Measurements from ENCODE around the gene KLHL6. TPM values are rescaled to one million over a fixed set of nuclear protein-coding genes. Genes with fewer than 3 reads are reported as not detected.
"Not testable (repeated sequence)": the region's sequence is repeated elsewhere in the genome, so short reads cannot be mapped to it uniquely, and the experiment has no call there.

KLHL6 gene
- total and polyA plus RNA-seq, 4 donors, result 0.18 to 6.8 (median 2.9) TPM

DNA sequence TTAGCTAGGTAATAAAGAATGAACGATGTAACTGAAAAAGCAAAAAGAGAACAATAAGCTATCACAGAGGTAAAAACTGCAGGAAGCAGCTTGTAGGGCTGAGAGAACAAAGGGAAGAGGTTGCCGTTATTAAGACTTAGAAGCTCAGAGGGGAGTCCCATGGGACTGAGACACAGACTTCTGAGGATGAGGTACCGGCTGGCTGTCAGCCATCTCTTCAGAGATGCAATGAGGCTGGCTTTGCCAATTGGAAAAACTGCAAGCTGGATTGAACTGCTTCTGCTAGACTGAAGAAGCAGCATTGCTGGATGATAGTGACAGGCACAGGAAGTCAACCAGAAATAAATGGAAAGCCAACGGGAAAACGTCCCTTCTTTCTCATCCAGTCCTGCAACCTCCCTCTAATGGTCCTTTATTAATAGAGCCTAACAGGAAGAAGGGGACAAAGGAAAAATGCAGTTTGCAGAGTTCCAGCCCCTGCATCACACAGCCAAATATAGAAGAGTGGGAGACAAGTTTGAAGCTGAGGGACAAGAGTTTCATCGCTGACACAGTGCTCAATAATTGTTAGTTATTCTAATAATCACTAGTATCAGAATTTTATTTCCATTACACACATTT, 21.1 kb upstream of the KLHL6 start:
- WGBS, 2 donors, result 25 to 29% methylated on average over 6 of the region's 6 CpGs
- intact Hi-C loops (cut with DNase I), result no loop called here
- ATAC-seq (ENCODE audit: low FRiP score) (no peak), DNase-seq (no peak)
- H3K9me3 ChIP-seq (ENCODE audit: control insufficient read depth, low read length), result no peaks in the 10 kb centered on the region
- H3K4me1 ChIP-seq (ENCODE audit: control insufficient read depth in 1 of 2, insufficient read depth in 2 of 2, low read length in 2 of 2), result no peaks in the 10 kb centered on the region
- H3K27me3 ChIP-seq (ENCODE audit: control insufficient read depth in 1 of 2, insufficient read depth in 2 of 2, low read length in 1 of 2), result no peaks in the 10 kb centered on the region
- no peak overlapping the region for H3K4me3 ChIP-seq (ENCODE audit: low read length in 2 of 2)
- H3K36me3 ChIP-seq (ENCODE audit: control insufficient read depth in 1 of 2, insufficient read depth in 2 of 2, low read length in 1 of 2), result no peaks in the 10 kb centered on the region
- no peak overlapping the region for H3K27ac ChIP-seq (ENCODE audit: low read depth in 1 of 2, low read length in 2 of 2)

GRCh38 chr3:183572935-183573334, 17.4 kb upstream of the KLHL6 start:
- no peak overlapping the region for H3K4me3 ChIP-seq (ENCODE audit: low read length in 2 of 2)
- 67 to 68% methylated on average over 3 of the region's 3 CpGs for WGBS, 2 donors

GRCh38 chr3:183570191-183570590, 14.7 kb upstream of the KLHL6 start:
- intact Hi-C loops (cut with DNase I); H3K9me3 ChIP-seq (ENCODE audit: control insufficient read depth, low read length); H3K27ac ChIP-seq (ENCODE audit: low read depth in 1 of 2, low read length in 2 of 2); H3K4me1 ChIP-seq (ENCODE audit: control insufficient read depth in 1 of 2, insufficient read depth in 2 of 2, low read length in 2 of 2); H3K4me3 ChIP-seq (ENCODE audit: low read length in 2 of 2); H3K36me3 ChIP-seq (ENCODE audit: control insufficient read depth in 1 of 2, insufficient read depth in 2 of 2, low read length in 1 of 2); DNase-seq; ATAC-seq (ENCODE audit: low FRiP score); H3K27me3 ChIP-seq (ENCODE audit: control insufficient read depth in 1 of 2, insufficient read depth in 2 of 2, low read length in 1 of 2): not testable (repeated sequence)
- WGBS, 2 donors, result 65 to 68% methylated on average over 3 of the region's 3 CpGs

More at GRCh38 chr3:183572935-183573334, 17.4 kb upstream of the KLHL6 start:
- no peak overlapping the region for H3K27ac ChIP-seq (ENCODE audit: low read depth in 1 of 2, low read length in 2 of 2)
- no peaks in the 10 kb centered on the region for H3K4me1 ChIP-seq (ENCODE audit: control insufficient read depth in 1 of 2, insufficient read depth in 2 of 2, low read length in 2 of 2)
- DNase-seq (no peak), ATAC-seq (ENCODE audit: low FRiP score) (no peak)
- intact Hi-C loops (cut with DNase I), result no loop called here
- H3K27me3 ChIP-seq (ENCODE audit: control insufficient read depth in 1 of 2, insufficient read depth in 2 of 2, low read length in 1 of 2), result no peaks in the 10 kb centered on the region
- H3K9me3 ChIP-seq (ENCODE audit: control insufficient read depth, low read length), result no peaks in the 10 kb centered on the region
- no peaks in the 10 kb centered on the region for H3K36me3 ChIP-seq (ENCODE audit: control insufficient read depth in 1 of 2, insufficient read depth in 2 of 2, low read length in 1 of 2)

DNA sequence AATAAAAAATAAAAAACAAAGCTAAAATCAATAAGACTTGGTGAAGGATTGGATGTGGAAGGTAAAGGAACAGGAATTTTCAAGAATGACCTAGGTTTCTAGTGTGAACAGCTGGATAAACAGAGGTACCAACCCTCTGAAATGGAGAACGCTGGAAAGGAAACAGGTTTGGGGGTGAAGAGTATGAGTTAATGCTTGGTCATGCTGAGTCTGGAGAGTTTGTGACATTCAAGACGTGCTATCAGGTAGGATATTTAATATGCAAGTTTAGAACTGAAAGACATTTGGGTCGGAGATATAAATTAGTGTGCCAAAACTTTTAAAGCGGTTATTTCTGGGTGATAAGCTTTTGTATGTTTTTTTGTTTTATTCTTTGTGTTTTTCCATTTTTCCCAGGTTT, 11.4 kb upstream of the KLHL6 start:
- ATAC-seq (ENCODE audit: low FRiP score) (no peak), DNase-seq (no peak)
- Histone ChIP-seq H3K27me3 (ENCODE audit: control insufficient read depth in 1 of 2, insufficient read depth in 2 of 2, low read length in 1 of 2) (no peaks in the 10 kb centered on the region), H3K4me3 (ENCODE audit: low read length in 2 of 2) (no peak overlapping the region), H3K36me3 (ENCODE audit: control insufficient read depth in 1 of 2, insufficient read depth in 2 of 2, low read length in 1 of 2) (no peaks in the 10 kb centered on the region), H3K9me3 (ENCODE audit: control insufficient read depth, low read length) (no peaks in the 10 kb centered on the region), H3K4me1 (ENCODE audit: control insufficient read depth in 1 of 2, insufficient read depth in 2 of 2, low read length in 2 of 2) (no peaks in the 10 kb centered on the region), H3K27ac (ENCODE audit: low read depth in 1 of 2, low read length in 2 of 2) (no peak overlapping the region)
- 69 to 71% methylated on average over 4 of the region's 4 CpGs for WGBS, 2 donors
- intact Hi-C loops (cut with DNase I), result no loop called here

GRCh38 chr3:183564046-183564445, 8.5 kb upstream of the KLHL6 start:
- 90 to 95% methylated on average over 5 of the region's 5 CpGs for WGBS, 2 donors
- H3K4me1 ChIP-seq (ENCODE audit: control insufficient read depth in 1 of 2, insufficient read depth in 2 of 2, low read length in 2 of 2), result no peaks in the 10 kb centered on the region
- no peak overlapping the region for H3K27ac ChIP-seq (ENCODE audit: low read depth in 1 of 2, low read length in 2 of 2)
- intact Hi-C loops (cut with DNase I), result no loop called here
- no peaks in the 10 kb centered on the region for H3K27me3 ChIP-seq (ENCODE audit: control insufficient read depth in 1 of 2, insufficient read depth in 2 of 2, low read length in 1 of 2)
- no peak for DNase-seq
- H3K4me3 ChIP-seq (ENCODE audit: low read length in 2 of 2), result no peak overlapping the region
- no peaks in the 10 kb centered on the region for H3K9me3 ChIP-seq (ENCODE audit: control insufficient read depth, low read length)
- H3K36me3 ChIP-seq (ENCODE audit: control insufficient read depth in 1 of 2, insufficient read depth in 2 of 2, low read length in 1 of 2), result no peaks in the 10 kb centered on the region
- no peak for ATAC-seq (ENCODE audit: low FRiP score)

GRCh38 chr3:183563536-183563874, 8.0 kb upstream of the KLHL6 start:
- DNase-seq, result no peak
- Histone ChIP-seq H3K27me3 (ENCODE audit: control insufficient read depth in 1 of 2, insufficient read depth in 2 of 2, low read length in 1 of 2) (no peaks in the 10 kb centered on the region), H3K36me3 (ENCODE audit: control insufficient read depth in 1 of 2, insufficient read depth in 2 of 2, low read length in 1 of 2) (no peaks in the 10 kb centered on the region), H3K27ac (ENCODE audit: low read depth in 1 of 2, low read length in 2 of 2) (no peak overlapping the region), H3K4me1 (ENCODE audit: control insufficient read depth in 1 of 2, insufficient read depth in 2 of 2, low read length in 2 of 2) (no peaks in the 10 kb centered on the region), H3K4me3 (ENCODE audit: low read length in 2 of 2) (no peak overlapping the region), H3K9me3 (ENCODE audit: control insufficient read depth, low read length) (no peaks in the 10 kb centered on the region)
- intact Hi-C loops (cut with DNase I), result no loop called here
- no peak for ATAC-seq (ENCODE audit: low FRiP score)
- WGBS, 2 donors, result 49 to 65% methylated on average over 2 of the region's 2 CpGs

DNA sequence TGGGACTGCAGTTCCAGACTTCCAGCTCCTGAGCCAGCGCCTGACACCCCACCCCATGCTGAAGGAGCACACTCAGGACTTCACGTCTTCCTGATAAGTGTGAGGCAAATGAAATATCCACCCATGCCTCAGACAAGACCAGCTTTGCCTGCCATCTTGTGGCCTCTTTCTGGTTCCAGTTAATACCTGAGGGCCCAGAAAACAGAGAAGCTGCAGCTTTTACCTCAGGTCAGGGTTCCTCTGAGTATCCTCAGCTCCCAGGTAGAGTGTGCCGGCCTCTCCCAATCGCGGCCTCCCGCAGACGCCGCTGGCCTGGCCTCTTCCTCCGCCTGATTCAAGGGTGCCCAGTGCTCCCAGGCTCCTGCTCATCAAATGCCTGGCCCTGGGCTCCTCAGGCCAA, 5.1 kb upstream of the KLHL6 start:
- no peak for ATAC-seq (ENCODE audit: low FRiP score)
- H3K4me3 ChIP-seq (ENCODE audit: low read length in 2 of 2), result no peak overlapping the region
- intact Hi-C loops (cut with DNase I), result no loop called here
- no peak overlapping the region for H3K27ac ChIP-seq (ENCODE audit: low read depth in 1 of 2, low read length in 2 of 2)
- no peaks in the 10 kb centered on the region for H3K36me3 ChIP-seq (ENCODE audit: control insufficient read depth in 1 of 2, insufficient read depth in 2 of 2, low read length in 1 of 2)
- H3K4me1 ChIP-seq (ENCODE audit: control insufficient read depth in 1 of 2, insufficient read depth in 2 of 2, low read length in 2 of 2), result no peaks in the 10 kb centered on the region
- H3K9me3 ChIP-seq (ENCODE audit: control insufficient read depth, low read length), result no peaks in the 10 kb centered on the region
- H3K27me3 ChIP-seq (ENCODE audit: control insufficient read depth in 1 of 2, insufficient read depth in 2 of 2, low read length in 1 of 2), result no peaks in the 10 kb centered on the region
- no peak for DNase-seq
- 87 to 91% methylated on average over 9 of the region's 9 CpGs for WGBS, 2 donors

DNA sequence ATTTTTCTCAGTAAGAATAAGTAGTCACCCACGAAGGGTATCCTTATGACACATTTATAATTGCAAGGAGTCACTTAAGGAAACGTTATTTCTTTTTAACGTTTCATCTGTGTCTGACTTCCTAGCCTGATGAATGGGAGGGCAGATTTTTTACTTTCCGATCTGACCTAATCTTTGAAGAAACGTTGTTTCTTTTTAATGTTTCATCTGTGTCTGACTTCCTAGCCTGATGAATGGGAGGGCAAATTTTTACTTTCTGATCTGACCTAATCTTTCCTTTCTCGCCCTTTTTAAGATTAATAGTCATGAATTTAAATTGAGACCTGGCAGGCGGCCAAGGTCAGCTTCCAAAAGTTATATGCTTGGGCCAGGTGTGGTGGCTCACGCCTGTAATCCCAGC, 3.0 kb upstream of the KLHL6 start:
- no peak overlapping the region for H3K4me3 ChIP-seq (ENCODE audit: low read length in 2 of 2)
- no peaks in the 10 kb centered on the region for H3K9me3 ChIP-seq (ENCODE audit: control insufficient read depth, low read length)
- no peaks in the 10 kb centered on the region for H3K27me3 ChIP-seq (ENCODE audit: control insufficient read depth in 1 of 2, insufficient read depth in 2 of 2, low read length in 1 of 2)
- no peak overlapping the region for H3K27ac ChIP-seq (ENCODE audit: low read depth in 1 of 2, low read length in 2 of 2)
- H3K36me3 ChIP-seq (ENCODE audit: control insufficient read depth in 1 of 2, insufficient read depth in 2 of 2, low read length in 1 of 2), result no peaks in the 10 kb centered on the region
- WGBS, 2 donors, result 26 to 37% methylated on average over 8 of the region's 8 CpGs
- intact Hi-C loops (cut with DNase I), result no loop called here
- ATAC-seq (ENCODE audit: low FRiP score) (no peak), DNase-seq (no peak)
- no peaks in the 10 kb centered on the region for H3K4me1 ChIP-seq (ENCODE audit: control insufficient read depth in 1 of 2, insufficient read depth in 2 of 2, low read length in 2 of 2)

DNA sequence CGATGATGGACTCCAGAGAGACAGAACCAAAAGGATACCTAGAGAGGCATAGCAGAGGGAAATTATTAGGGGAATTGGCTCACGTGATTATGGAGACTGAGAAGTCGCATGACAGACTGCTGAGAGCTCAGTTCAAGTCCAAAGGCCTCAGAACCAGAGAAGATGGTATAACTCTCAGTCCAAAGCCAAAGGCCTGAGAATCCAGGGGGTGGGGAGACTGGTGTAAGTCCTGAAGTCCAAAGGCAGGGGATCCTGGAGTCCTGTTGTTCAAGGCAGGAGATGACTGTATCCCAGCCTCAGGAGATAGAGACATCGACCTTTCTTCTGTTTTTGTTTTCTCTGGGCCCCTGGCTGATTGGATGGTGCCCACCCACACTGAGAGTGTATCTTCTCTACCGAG, 1.2 kb upstream of the KLHL6 start:
- peaks cover 0 to 3% of the 10 kb centered on the region in 2 donors for H3K4me1 ChIP-seq (ENCODE audit: control insufficient read depth in 1 of 2, insufficient read depth in 2 of 2, low read length in 2 of 2)
- H3K4me3 ChIP-seq (ENCODE audit: low read length in 2 of 2), result no peak overlapping the region
- no peak for ATAC-seq (ENCODE audit: low FRiP score)
- no peak for DNase-seq
- H3K27ac ChIP-seq (ENCODE audit: low read depth in 1 of 2, low read length in 2 of 2), result no peak overlapping the region
- H3K27me3 ChIP-seq (ENCODE audit: control insufficient read depth in 1 of 2, insufficient read depth in 2 of 2, low read length in 1 of 2), result no peaks in the 10 kb centered on the region
- intact Hi-C loops (cut with DNase I), result no loop called here
- no peaks in the 10 kb centered on the region for H3K36me3 ChIP-seq (ENCODE audit: control insufficient read depth in 1 of 2, insufficient read depth in 2 of 2, low read length in 1 of 2)
- H3K9me3 ChIP-seq (ENCODE audit: control insufficient read depth, low read length), result no peaks in the 10 kb centered on the region
- WGBS, 2 donors, result 84 to 90% methylated on average over 5 of the region's 5 CpGs

All from aorta (tissue), 5 donors.